SK-N-SH treated with all-trans-retinoic acid at 6 μM for 48 hours (cell line): ENCODE measurements around the gene FOXRED2.

Experiments
- ARNTL ChIP-seq: fragments of 450-650 bp; formaldehyde crosslinking; IDR thresholded peaks from 2 replicates; pipeline ENCODE4 v1.5.0; 2020; ENCODE audit warnings: low read depth, mild to moderate bottlenecking, moderate library complexity, borderline replicate concordance
- ESRRG ChIP-seq: fragments of 250-450 bp; sonication (Bioruptor Pico); IDR thresholded peaks from 2 replicates; pipeline ENCODE4 v1.6.1; 2021; ENCODE audit warnings: mild to moderate bottlenecking
- TSHZ2 ChIP-seq: fragments of 250-450 bp; sonication (Bioruptor Pico); IDR thresholded peaks from 2 replicates; pipeline ENCODE4 v1.5.0; 2020; ENCODE audit warnings: mild to moderate bottlenecking, moderate library complexity
- TF ChIP-seq, protein P1 (sequence below): fragments of 250-450 bp; sonication (Bioruptor Pico); IDR thresholded peaks from 2 replicates; pipeline ENCODE4 v1.8.0; 2020; ENCODE audit warnings: mild to moderate bottlenecking, moderate library complexity, borderline replicate concordance
- TF ChIP-seq, protein P2 (sequence below): fragments of 250-450 bp; sonication (Bioruptor Pico); IDR thresholded peaks from 2 replicates; pipeline ENCODE4 v1.5.1; 2021; ENCODE audit warnings: mild to moderate bottlenecking, moderate library complexity

GRCh38 chr22:36475341-36475740 is 31.5 kb downstream of the FOXRED2 start:
- TF ChIP-seq ESRRG (CRISPR knock-in tag) (no peak), TSHZ2 (no peak), ARNTL (no peak)
- TF ChIP-seq, protein P1, sequence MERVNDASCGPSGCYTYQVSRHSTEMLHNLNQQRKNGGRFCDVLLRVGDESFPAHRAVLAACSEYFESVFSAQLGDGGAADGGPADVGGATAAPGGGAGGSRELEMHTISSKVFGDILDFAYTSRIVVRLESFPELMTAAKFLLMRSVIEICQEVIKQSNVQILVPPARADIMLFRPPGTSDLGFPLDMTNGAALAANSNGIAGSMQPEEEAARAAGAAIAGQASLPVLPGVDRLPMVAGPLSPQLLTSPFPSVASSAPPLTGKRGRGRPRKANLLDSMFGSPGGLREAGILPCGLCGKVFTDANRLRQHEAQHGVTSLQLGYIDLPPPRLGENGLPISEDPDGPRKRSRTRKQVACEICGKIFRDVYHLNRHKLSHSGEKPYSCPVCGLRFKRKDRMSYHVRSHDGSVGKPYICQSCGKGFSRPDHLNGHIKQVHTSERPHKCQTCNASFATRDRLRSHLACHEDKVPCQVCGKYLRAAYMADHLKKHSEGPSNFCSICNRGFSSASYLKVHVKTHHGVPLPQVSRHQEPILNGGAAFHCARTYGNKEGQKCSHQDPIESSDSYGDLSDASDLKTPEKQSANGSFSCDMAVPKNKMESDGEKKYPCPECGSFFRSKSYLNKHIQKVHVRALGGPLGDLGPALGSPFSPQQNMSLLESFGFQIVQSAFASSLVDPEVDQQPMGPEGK (CRISPR knock-in tag): no peak
- TF ChIP-seq, protein P2, sequence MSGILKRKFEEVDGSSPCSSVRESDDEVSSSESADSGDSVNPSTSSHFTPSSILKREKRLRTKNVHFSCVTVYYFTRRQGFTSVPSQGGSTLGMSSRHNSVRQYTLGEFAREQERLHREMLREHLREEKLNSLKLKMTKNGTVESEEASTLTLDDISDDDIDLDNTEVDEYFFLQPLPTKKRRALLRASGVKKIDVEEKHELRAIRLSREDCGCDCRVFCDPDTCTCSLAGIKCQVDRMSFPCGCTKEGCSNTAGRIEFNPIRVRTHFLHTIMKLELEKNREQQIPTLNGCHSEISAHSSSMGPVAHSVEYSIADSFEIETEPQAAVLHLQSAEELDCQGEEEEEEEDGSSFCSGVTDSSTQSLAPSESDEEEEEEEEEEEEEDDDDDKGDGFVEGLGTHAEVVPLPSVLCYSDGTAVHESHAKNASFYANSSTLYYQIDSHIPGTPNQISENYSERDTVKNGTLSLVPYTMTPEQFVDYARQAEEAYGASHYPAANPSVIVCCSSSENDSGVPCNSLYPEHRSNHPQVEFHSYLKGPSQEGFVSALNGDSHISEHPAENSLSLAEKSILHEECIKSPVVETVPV: no peak
